Stimulated activated CD8-positive, alpha-beta memory T cell treated with anti-CD3 and anti-CD28 coated beads, Interleukin-12 subunit alpha, Interleukin-12 subunit beta, amount 100 ng/mL, for 4 hours (primary cell): Measurements from ENCODE around the gene TTYH2.
A peak's percentile ranks its signal among the peaks of the same experiment; 100 is the strongest.
"Not testable (repeated sequence)": the region's sequence is repeated elsewhere in the genome, so short reads cannot be mapped to it uniquely, and the experiment has no call there.

ENCODE experiments used
- DNase-seq: peaks from one replicate; pipeline ENCODE4 v3.0.0-alpha.2; 2020; ENCODE audit warnings: low read depth

TTYH2 gene

DNA sequence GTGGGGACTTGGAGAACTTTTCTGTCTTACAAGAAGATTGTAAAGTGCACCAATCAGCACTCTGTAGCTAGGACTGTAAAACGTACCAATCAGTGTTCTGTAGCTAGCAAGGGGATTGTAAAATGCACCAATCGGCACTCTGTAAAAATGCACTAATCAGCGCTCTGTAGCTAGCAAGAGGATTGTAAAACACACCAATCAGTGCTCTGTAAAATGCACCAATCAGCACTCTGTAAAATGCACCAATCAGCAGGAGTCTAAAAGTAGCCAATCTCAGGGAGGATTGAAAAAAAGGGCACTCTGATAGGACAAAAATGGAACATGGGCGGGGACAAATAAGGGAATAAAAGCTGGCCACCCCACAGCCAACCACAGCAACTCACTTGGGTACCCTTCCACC lies 53.7 kb downstream of the TTYH2 start:
- not testable (repeated sequence) for DNase-seq

DNA sequence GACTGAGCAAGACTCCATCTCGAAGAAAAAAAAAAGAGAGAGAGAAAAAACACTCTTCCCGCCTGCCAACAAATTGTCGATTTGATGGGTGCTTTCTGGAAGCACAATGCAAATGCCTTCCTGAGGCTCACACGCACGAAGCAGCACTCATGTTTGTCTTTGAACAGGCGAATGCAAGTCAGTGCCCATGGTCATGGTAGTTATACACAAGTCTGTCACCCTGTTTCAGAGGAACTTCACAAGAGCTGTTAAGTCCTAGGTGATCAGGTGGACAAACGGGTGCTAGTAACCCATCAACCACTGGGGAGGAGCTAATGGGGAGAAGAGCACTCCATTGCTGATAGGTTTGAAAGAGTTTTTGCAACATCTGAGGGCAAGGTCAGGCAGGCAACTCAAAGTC lies 54.2 kb downstream of the TTYH2 start:
- DNase-seq = no peak

DNA sequence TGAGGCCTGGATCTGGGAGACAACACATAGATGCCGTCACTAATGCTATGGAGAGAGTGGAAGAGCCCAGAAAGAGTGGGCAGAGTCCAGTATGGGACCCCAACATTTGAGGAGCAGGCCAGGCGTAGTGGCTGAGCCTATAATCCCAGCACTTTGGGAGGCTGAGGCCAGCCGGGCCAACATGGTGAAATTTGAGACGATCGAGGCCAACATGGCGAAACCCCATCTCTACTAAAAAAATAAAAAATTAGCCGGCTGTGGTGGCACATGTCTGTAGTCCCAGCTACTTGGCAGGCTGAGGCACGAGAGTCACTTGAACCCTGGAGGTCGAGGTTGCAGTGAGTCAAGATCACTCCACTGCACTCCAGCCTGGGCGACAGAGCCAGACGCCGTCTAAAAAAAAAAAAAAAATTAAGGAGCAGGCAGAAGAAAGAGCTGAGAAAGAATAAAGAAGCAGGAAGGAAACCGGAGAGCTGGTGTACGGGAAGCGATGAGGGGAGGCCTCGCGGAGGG lies 54.7 kb downstream of the TTYH2 start:
- no peak for DNase-seq

DNA sequence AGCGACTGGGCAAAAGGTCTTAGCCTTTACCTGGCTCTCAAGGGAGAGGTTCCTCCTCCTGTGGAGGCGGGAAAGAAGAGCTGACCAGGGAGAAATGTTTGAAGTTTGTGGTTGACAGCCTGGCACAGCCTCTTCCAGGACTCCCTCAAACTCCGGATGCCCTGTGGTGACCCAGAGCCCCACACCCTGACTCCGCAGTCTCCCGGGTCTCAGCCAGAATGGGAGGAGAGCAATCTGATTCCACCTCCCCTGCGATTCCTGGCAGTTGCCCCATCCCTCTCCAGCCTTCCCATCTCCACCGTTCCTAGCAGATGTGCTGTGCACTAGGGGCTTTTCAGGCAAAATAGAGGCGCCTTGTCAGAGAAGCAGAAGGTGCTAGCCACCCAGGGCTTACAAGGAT lies 55.2 kb downstream of the TTYH2 start:
- DNase-seq = no peak

DNA sequence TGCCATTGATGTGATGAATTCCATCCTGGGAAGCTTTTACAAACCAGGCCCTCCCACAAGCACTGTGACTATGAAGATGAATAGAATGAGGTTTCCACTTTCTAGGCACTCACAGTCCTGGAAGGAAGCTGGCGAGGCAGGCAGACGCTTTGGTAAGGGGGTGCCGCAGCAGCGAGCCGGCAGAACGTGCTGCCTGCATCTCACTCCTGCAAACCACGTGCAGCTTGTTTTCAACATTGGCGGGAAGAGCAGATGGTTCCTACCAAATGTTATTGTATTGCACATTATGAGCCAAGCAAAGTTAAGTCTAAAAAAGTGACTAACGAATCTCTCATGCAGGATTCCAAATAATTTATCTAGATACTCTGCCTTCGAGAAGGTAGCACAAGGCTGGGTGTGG lies 57.0 kb downstream of the TTYH2 start:
- no peak for DNase-seq

DNA sequence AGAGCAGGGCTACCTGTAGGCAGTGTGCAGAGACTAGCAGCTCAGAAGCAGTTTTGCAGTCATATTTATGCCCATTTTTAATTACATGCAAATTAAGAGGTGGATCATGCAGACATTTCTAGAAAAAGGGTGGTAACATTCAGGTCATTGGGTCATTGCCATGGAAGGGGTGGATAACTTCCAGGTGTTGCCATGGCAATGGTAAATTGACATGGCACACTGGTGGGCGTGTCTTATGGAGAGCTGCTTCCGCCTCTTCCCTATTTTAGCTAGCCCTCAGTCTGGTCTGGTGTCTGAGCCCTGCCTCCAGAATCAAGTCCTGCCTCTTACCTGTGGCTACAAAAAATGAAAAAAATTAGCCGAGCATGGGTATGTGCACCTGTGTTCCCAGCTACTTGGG lies 57.9 kb downstream of the TTYH2 start:
- DNase-seq = no peak

DNA sequence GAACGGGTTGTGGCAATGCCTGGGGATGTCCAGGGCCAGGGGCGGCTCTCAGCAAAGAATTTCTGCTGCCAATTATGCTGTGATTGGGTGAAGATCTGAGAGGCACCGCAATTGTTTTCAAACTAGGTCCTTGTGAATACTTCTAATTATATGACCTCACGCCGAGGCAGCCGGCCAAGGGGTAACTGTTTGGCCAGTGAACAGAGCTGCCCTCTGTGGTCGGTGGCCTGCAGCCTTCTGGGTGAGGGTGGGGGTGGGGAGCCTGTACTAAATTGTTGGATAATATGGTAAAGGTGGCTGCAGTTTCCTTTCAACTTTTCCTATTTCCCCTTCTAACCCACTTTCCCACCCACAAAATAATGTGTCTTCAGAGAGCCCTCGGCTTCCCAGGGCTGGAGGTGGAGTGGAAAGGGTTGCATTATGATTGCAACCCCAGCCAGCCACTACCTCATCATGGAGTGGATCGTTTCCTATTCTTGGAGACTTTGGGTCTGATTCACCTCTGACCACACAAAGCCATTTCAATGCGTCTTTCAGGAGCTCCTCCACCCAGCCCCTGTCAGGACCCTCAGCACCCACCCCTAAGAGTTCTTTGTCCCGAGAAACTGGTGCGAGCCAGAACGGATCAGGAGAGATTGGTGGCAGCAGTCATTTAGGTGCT lies 58.7 kb downstream of the TTYH2 start:
- no peak for DNase-seq

DNA sequence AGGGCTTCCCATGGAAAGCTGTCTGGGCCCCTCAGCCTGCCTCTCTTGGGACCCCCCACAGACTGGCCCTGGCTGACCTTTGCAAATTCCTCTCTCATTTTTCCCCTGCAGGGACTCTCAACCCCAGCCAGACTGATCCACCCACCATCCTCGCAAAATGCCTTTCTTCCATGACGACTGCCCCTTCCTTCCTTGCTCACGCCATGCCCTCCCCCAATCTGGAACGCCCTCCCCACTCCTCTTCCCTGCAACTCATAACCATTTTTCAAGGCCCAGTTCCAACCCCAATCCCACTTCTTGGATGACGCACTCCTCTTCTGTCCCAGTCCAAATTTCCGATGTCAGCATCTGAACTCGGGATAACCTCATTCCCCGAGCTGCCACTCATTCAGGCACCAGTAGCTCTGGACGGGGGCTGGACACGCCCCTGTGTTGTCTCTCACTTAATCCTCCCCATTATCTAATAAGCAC lies 59.4 kb downstream of the TTYH2 start:
- DNase-seq = no peak

DNA sequence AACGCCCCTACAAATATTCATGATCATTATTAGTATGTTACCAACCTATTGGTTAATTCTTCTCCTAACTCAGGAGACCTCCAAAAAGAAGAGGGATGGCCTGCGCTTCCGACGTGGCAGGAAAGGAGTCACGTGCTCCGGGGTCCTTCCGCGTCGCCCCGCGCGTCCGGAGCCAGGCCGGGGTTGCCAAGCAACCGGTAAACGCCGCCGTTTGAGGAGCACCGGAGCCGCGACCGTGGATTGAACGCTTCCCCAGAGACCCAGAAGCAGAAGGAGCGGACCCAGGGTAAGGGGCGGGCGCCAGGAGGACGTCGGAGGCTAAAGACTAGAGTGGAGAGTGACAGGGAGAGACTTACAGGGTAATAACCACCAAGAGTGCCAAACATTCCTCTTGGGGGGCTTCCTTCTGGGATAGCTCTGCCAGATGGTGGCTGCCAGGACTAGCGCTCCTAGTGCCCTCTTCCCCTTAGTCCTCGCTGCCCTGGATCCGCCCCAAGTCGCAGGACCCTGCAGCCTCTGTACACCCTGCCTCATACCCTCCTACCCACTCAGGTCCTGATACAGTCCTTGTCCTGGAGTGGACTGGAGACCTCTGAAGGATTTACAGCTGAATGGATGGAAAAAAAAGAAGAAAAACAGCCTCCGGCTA lies 60.8 kb downstream of the TTYH2 start, which contains the start of gene DNAI2:
Gene DNAI2 (plus strand): TSS at position 175 of the 649 bp plus-strand sequence. CDS start 7,584 bp downstream, outside the sequence.
- no peak for DNase-seq

DNA sequence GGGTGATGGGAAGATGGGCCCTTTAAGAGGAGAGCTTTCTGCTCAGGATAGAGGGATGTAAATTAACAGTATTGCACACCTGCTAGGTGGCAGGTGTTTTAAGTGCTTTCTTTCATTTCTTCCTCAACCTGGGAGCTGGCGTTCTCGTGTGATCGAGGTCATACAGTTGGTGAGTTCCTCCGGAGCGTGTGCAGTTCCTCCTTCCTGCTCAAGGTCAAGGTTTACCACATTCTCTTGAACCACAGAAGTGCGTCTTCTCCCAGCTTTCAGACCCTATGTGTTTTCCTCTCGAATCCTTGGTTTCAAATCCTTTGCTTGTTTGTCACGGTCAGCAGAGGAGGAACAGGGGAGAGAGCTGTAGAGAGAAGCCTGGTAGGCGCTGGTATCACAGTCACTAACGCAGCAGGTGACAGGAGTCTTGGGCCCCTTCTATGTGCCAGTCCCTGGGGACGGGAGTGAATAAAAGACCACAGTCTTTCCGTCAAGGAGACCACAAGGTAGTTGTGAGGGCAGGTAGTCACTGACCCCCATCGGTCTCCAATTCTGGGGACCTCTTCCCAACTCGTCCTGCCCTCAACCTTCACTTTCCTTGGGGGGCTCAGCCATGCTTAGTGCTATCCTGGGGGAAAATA lies 61.5 kb downstream of the TTYH2 start:
- DNase-seq = no peak

DNA sequence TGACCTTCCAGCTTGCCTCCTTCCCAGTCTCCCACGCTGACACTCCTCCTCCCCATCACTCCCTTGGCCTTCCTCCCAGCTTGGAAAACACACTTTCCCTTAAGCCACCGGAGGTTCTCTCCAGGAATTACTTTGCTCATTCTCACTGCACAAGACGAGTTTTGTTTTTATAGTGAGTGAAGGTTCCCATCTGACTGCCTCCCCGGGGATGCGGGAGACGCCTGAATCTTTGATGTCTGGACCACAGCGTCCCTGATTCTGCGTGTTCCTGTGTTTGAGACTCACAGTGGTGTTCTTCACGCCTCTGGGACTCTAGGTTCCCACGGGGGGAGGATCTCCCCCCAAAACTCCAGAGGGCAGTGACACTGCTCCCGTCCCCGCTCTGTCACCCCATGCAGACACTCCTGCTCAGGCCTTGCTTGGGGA lies 62.7 kb downstream of the TTYH2 start:
- no peak for DNase-seq

DNA sequence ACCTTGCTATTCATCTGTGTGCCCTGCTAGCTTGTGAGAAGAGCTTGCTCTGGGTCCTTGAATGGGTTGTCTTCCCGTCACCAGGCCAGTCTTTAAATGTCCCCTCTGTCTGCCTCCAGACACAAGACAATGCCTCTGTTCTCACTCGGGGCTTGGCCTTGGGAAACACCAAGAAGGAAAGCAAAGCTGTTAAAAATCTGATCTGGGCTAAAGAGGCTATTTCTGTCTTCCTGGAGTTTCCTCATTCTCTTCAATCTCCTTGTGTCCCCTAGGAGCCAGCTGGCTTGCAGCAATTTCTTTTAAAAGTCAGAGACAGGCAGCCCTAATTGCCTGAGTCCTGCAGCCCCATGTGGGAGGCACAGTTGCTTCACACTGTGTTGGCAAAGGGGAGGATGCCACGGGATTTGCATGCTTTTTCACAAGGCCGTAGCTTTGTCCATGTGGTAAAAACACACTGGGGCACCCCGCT lies 63.2 kb downstream of the TTYH2 start:
- DNase-seq = no peak

DNA sequence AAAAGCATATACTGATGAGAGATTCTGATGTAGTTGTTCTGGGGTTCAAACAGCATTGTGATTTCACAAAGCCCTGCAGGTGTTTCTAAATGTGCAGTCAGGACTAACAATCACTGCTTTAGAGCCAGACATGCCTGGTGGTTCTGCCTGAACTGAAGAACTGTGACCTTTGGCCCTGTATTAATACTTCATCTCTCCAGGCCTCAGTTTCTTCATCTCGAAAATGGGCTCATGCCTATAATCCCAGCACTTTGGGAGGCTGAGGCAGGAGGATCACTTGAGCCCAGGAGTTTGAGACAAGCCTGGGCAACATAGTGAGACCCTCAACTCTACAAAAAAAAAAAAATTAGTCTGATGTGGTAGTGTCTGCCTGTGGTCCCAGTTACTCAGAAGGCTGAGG lies 64.6 kb downstream of the TTYH2 start:
- DNase-seq = no peak

DNA sequence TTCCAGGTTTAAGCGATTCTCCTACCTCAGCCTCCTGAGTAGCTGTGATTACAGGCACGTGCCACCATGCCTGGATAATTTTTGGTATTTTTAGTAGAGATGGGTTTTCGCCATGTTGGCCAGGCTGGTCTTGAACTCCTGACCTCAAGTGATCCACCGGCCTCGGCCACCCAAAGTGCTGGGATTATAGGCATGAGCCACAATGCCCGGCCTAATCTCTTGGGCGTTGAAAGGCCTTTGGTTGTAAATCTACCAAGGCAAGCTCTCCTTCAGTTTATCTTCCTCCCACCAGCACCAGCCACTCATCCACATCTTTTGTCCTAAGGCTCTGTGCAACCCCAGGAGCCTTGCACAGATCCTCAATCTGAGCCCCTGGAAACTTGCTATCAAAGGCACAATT lies 66.2 kb downstream of the TTYH2 start:
- not testable (repeated sequence) for DNase-seq

DNA sequence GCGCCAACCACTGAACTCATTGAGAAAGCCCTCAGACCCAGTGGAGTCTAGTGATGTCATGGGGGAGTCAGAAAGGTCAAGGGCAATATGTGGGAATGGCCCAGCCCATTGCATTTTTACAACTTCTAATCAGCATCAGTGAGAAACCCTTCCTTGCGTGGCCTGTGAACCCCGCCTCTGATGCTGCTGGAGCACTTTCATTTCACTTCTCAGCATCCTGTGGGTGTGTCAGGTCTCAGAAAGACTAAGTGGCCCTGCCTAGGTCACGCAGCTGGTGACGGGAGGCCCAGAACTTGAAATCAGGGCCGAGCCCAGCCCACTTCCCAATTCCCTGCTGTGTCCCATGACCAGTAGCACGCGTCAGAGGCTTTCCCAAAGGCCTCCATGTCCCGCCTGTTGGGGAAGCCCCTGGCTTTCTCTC lies 66.7 kb downstream of the TTYH2 start:
- DNase-seq = peak; percentile 31

DNA sequence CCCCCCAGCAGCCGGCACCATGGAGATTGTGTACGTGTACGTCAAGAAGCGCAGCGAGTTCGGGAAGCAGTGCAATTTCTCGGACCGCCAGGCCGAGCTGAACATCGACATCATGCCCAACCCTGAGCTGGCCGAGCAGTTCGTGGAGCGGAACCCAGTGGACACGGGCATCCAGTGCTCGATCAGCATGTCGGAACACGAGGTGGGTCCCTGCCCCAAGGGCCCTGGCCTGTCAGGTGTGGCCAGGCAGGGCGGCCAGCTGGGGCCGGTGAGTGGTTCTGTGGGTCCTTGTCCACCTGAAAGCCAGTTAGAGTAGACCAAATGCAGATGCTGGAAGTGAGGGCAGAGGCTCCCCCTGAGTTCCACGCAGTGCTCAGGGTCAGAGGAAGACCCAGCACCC lies 68.4 kb downstream of the TTYH2 start:
- DNase-seq = no peak

DNA sequence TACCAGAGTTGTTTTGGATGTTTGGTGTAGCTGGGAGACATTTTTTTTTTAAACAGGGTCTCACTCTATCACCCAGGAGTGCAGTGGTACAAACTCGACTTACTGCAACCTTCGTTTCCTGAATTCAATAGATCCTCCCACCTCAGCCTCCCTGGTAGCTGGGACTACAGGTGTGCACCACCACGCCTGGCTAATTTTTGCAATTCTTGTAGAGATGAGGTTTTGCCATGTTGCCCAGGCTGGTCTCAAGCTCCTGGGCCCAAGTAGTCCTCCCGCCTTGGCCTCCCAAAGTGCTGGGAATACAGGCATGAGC lies 68.9 kb downstream of the TTYH2 start:
- DNase-seq = not testable (repeated sequence)

DNA sequence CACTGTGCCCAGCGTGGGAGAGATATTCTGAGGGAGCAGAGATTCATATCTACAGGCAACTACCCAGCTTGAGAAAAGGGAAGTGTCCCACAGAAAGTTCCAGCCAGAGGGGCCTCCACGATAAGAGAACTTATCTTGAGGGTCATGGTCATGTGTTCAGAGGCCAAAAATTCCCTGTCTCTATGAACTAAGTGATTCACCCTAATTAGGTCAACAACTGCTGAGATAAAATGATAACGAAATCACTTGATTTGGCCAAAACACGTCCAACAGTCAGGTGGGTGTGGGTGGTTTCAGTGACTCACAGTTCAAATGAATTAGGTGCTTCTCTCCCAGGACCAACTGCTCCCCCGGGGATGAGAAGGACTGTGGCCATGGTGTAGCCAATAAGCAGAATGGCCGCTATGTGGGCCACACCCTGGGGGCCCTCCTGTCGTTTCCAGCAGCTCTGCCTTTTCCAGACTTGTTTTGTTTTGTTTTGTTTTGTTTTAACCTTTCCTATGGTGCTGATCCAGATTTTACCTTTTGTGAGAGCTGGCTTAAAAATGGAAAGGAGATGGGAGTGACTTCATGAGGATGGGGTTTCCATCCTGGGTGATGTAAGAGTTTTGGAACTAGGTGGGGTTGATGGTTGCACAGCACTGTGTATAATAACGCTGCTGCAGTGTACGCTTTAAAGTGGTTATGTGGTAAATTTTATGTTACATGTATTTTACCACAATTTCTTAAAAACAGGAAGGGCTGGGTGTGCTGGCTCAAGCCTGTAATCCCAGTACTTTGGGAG lies 69.4 kb downstream of the TTYH2 start:
- DNase-seq = peak; percentile 13

DNA sequence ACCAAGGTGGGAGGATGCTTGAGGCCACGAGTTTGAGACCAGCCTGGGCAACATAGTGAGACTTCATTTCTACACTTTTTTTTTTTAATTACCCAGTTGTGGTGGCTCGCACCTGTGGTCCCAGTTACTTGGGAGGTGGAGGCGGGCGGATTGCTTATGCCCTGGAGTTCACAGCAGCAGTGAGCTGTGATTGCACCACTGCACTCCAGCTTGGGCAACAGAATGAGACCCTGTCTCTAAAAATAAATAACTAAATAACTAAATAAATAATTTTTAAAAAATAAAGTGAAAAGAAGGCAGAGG lies 70.0 kb downstream of the TTYH2 start:
- DNase-seq = no peak

DNA sequence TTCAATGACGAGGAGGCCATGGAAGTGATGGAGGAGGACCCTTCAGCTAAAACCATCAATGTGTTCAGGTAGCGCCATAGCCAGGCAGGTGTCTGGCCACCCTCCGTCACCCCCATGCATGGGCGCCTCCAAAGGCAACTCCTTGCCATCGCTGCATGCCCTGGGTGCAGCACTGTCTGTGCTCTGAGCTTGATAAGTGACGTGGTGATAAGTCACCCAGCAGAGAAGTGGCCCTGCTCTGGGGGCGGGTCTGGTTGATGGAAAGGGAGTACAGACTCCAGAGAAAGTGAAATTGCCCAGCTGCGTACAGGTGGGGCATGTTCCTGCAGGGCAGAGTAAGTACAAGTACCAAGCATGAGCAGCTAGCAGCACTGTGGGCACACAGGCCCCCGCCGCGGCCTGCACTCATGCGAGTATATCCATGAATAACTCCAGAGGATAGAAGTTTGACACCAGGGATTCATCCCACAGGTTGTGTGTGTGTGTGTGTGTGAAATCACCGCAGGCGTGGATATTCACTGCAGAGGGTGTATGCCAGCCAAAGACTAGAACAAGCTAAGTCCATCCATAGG lies 73.7 kb downstream of the TTYH2 start:
- no peak for DNase-seq

DNA sequence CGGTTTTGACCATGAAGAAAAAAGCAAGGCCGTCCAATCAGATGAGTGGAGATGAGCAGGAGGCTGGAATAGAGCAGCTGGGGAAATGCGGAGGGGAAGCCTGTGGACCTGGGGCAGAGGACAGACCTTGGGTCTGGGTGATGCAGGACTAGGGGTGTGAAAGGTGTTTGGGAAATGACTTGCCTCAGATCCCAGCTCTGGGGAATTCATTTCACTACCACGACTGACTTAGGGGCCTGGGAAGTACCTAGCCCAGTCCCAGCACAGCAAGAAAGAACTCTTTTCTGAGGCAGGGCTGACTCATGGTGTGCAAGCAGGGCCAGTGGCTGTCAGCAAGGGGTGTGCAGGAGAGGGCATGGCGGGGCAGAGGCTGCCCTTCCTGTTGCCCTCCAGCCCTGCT lies 75.4 kb downstream of the TTYH2 start:
- DNase-seq = no peak

DNA sequence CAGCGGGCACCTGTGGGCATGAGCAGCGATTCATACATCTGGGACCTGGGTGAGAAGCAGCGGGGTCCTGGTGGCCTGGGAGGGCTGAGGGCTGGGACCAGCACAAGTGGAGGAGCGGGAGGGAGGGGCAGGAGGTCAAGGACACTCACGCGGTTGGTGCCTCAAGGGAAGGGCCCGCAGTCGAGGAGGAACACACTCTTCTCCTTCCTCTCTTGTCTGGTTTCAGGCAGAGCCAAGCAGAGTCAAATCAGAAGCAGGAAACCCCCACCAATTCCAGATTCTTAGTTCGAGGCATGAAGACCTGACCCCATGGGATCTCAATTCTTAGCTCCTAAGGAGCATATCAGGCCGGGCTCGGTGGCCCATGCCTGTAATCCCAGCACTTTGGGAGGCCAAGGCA lies 76.3 kb downstream of the TTYH2 start:
- DNase-seq = no peak
